ENCODE data around the gene PSMC5. TPM values are rescaled to one million over a fixed set of nuclear protein-coding genes. Genes with fewer than 3 reads are reported as not detected.

Gene PSMC5
- total RNA-seq, 1 donor from 2014 or later = 178 TPM

Other genes starting within 250 kb of the PSMC5 start
- 24.3 and 24.4 TPM in 2 replicates for gene TACO1, start 226.5 kb upstream of the PSMC5 start, total RNA-seq
- gene MAP3K3, start 205.0 kb upstream of the PSMC5 start, total RNA-seq = 26.0 and 28.0 TPM in 2 replicates
- 134 and 145 TPM in 2 replicates for gene LIMD2, start 127.3 kb upstream of the PSMC5 start, total RNA-seq
- 55.0 and 55.9 TPM in 2 replicates for gene STRADA, start 85.6 kb upstream of the PSMC5 start, total RNA-seq
- gene CCDC47, start 53.8 kb upstream of the PSMC5 start, total RNA-seq = 72.9 and 73.2 TPM in 2 replicates
- 160 and 161 TPM in 2 replicates for gene DDX42, start 53.3 kb upstream of the PSMC5 start, total RNA-seq
- gene FTSJ3, start 232 bp downstream of the PSMC5 start, total RNA-seq = 57.4 and 59.9 TPM in 2 replicates
- 43.0 and 45.5 TPM in 2 replicates for gene SMARCD2, start 15.3 kb downstream of the PSMC5 start, total RNA-seq
- not detected in 2 replicates for gene CSH2, start 46.2 kb downstream of the PSMC5 start, total RNA-seq
- not detected in 2 replicates for gene GH2, start 54.5 kb downstream of the PSMC5 start, total RNA-seq
- not detected in 2 replicates for gene CSH1, start 69.1 kb downstream of the PSMC5 start, total RNA-seq
- gene CSHL1, start 83.8 kb downstream of the PSMC5 start, total RNA-seq = not detected in 2 replicates
- not detected in 2 replicates for gene GH1, start 91.4 kb downstream of the PSMC5 start, total RNA-seq
- 0.86 and 1.0 TPM in 2 replicates for gene CD79B, start 104.9 kb downstream of the PSMC5 start, total RNA-seq
- gene SCN4A, start 145.5 kb downstream of the PSMC5 start, total RNA-seq = 1.6 and 1.9 TPM in 2 replicates
- 0.82 and 1.4 TPM in 2 replicates for gene PRR29, start 170.9 kb downstream of the PSMC5 start, total RNA-seq
- gene ICAM2, start 193.2 kb downstream of the PSMC5 start, total RNA-seq = not detected in 2 replicates